Endothelial cell (in vitro differentiated cells): ENCODE data around the gene ABCA3. TPM values are rescaled to one million over a fixed set of nuclear protein-coding genes. Genes with fewer than 3 reads are reported as not detected.

Source experiments
- DNase-seq: peaks from one replicate; pipeline ENCODE4 v3.0.0; 2021; ENCODE audit warnings: low spot score
- H3K27ac Mint-ChIP-seq: one replicate; pipeline ENCODE4 v1.8.0; 2021; ENCODE audit warnings: mixed read lengths, inconsistent platforms; ENCODE audit not compliant: unreplicated experiment
- H3K27me3 Mint-ChIP-seq: one replicate; pipeline ENCODE4 v1.8.0; 2021; ENCODE audit warnings: mild to moderate bottlenecking, moderate library complexity, mixed read lengths, inconsistent platforms; ENCODE audit not compliant: unreplicated experiment
- H3K36me3 Mint-ChIP-seq: one replicate; pipeline ENCODE4 v1.8.0; 2021; ENCODE audit warnings: mild to moderate bottlenecking, low read depth, mixed read lengths, inconsistent platforms; ENCODE audit not compliant: unreplicated experiment
- H3K4me1 Mint-ChIP-seq: one replicate; pipeline ENCODE4 v1.8.0; 2021; ENCODE audit warnings: mild to moderate bottlenecking, mixed read lengths, inconsistent platforms; ENCODE audit not compliant: unreplicated experiment
- H3K4me3 Mint-ChIP-seq: one replicate; pipeline ENCODE4 v1.8.0; 2021; ENCODE audit warnings: mild to moderate bottlenecking, mixed read lengths, inconsistent platforms; ENCODE audit not compliant: unreplicated experiment
- H3K9me3 Mint-ChIP-seq: one replicate; pipeline ENCODE4 v1.8.0; 2021; ENCODE audit warnings: mixed read lengths, inconsistent platforms; ENCODE audit not compliant: unreplicated experiment
- total RNA-seq: library from RNA; stranded (reverse); fragmentation: NEBNext Ultra II Directional; extraction: Animal tissue kit (Norgen Biotek cat#: 25700); gene quantifications from one replicate; pipeline ENCODE4 v1.2.1, GENCODE V29; 2021; ENCODE audit not compliant: unreplicated experiment
- TF ChIP-seq, protein P1 (sequence below): fragments of 200-600 bp; sonication (generic); IDR thresholded peaks from one replicate; pipeline ENCODE4 v1.5.0; 2021; ENCODE audit warnings: antibody characterized with exemption; ENCODE audit not compliant: unreplicated experiment

The ABCA3 gene
- total RNA-seq, 1 donor from 2014 or later: 10.4 TPM

- TF ChIP-seq, protein P1, sequence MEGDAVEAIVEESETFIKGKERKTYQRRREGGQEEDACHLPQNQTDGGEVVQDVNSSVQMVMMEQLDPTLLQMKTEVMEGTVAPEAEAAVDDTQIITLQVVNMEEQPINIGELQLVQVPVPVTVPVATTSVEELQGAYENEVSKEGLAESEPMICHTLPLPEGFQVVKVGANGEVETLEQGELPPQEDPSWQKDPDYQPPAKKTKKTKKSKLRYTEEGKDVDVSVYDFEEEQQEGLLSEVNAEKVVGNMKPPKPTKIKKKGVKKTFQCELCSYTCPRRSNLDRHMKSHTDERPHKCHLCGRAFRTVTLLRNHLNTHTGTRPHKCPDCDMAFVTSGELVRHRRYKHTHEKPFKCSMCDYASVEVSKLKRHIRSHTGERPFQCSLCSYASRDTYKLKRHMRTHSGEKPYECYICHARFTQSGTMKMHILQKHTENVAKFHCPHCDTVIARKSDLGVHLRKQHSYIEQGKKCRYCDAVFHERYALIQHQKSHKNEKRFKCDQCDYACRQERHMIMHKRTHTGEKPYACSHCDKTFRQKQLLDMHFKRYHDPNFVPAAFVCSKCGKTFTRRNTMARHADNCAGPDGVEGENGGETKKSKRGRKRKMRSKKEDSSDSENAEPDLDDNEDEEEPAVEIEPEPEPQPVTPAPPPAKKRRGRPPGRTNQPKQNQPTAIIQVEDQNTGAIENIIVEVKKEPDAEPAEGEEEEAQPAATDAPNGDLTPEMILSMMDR: no peak
- Mint-ChIP-seq H3K9me3 (no peaks in the 10 kb centered on the region), H3K27ac (no peak overlapping the region), H3K4me3 (no peak overlapping the region), H3K36me3 (no peaks in the 10 kb centered on the region), H3K4me1 (no peaks in the 10 kb centered on the region), H3K27me3 (peaks cover 3% of the 10 kb centered on the region)
- no peak for DNase-seq
These were observed 110.2 kb downstream of the ABCA3 start for GRCh38 chr16:2230376-2230775.

- DNase-seq: no peak
- no peak overlapping the region for H3K4me3 Mint-ChIP-seq
- no peaks in the 10 kb centered on the region for H3K36me3 Mint-ChIP-seq
- peaks cover 6% of the 10 kb centered on the region for H3K27me3 Mint-ChIP-seq
- H3K4me1 Mint-ChIP-seq: no peaks in the 10 kb centered on the region
- no peak overlapping the region for H3K27ac Mint-ChIP-seq
- TF ChIP-seq, protein P1: no peak
- no peaks in the 10 kb centered on the region for H3K9me3 Mint-ChIP-seq
These were observed 110.8 kb downstream of the ABCA3 start for GRCh38 chr16:2229632-2230250.

- TF ChIP-seq, protein P1: no peak
These were observed 111.4 kb downstream of the ABCA3 start for GRCh38 chr16:2229091-2229490.

GRCh38 chr16:2228161-2228824 lies 112.2 kb downstream of the ABCA3 start:
- TF ChIP-seq, protein P1: no peak
- Mint-ChIP-seq H3K4me3 (no peak overlapping the region), H3K36me3 (no peaks in the 10 kb centered on the region), H3K27ac (no peak overlapping the region), H3K27me3 (peaks cover 6% of the 10 kb centered on the region), H3K9me3 (no peaks in the 10 kb centered on the region), H3K4me1 (no peaks in the 10 kb centered on the region)
- DNase-seq: no peak

More at GRCh38 chr16:2229091-2229490, 111.4 kb downstream of the ABCA3 start:
- H3K4me3 Mint-ChIP-seq: no peak overlapping the region
- no peaks in the 10 kb centered on the region for H3K36me3 Mint-ChIP-seq
- H3K9me3 Mint-ChIP-seq: no peaks in the 10 kb centered on the region
- DNase-seq: no peak
- peaks cover 6% of the 10 kb centered on the region for H3K27me3 Mint-ChIP-seq
- no peaks in the 10 kb centered on the region for H3K4me1 Mint-ChIP-seq
- no peak overlapping the region for H3K27ac Mint-ChIP-seq

DNA sequence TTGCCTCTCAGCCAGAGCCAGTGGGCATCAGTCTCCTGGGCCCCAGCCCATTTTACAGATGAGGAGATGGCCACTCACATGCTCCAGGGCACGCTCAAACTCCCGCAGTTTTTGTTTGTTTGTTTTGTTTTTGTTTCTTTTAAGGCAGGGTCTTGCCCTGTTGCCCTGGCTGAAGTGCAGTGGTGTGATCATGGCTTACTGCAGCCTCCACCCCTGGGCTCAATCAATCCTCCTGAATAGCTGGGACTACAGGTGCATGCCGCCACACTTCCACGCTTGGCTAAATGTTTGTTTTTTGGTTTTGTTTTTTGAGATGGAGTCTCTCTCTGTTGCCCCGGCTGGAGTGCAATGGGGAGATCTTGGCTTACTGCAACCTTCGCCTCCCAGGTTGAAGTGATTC lies 113.6 kb downstream of the ABCA3 start:
- Mint-ChIP-seq H3K27ac (no peak overlapping the region), H3K9me3 (no peaks in the 10 kb centered on the region), H3K36me3 (no peaks in the 10 kb centered on the region), H3K27me3 (peaks cover 7% of the 10 kb centered on the region), H3K4me1 (no peaks in the 10 kb centered on the region), H3K4me3 (no peak overlapping the region)
- TF ChIP-seq, protein P1: no peak
- no peak for DNase-seq
